Adipocyte (in vitro differentiated cells): ENCODE data around the gene VMP1.
A peak's percentile ranks its signal among the peaks of the same experiment; 100 is the strongest.
"Not testable (repeated sequence)": the region's sequence is repeated elsewhere in the genome, so short reads cannot be mapped to it uniquely, and the experiment has no call there.

Source experiments
- DNase-seq: peaks from one replicate; pipeline ENCODE4 v3.0.0-alpha.2; 2015; ENCODE audit warnings: low read depth
- H3K27me3 ChIP-seq: replicated peaks from 2 replicates; pipeline ENCODE4 v1.7.0; 2013; ENCODE audit warnings: mild to moderate bottlenecking, low read length, moderate library complexity; ENCODE audit not compliant: control insufficient read depth, insufficient read depth
- H3K36me3 ChIP-seq: 2 replicates; pipeline ENCODE4 v1.7.0; 2013; ENCODE audit warnings: low read length, mild to moderate bottlenecking, moderate library complexity; ENCODE audit not compliant: control insufficient read depth, insufficient read depth, severe bottlenecking
- H3K4me1 ChIP-seq: 2 replicates; pipeline ENCODE4 v1.7.0; 2013; ENCODE audit warnings: mild to moderate bottlenecking, low read length, moderate library complexity; ENCODE audit not compliant: control insufficient read depth, insufficient read depth
- H3K4me3 ChIP-seq: 2 replicates; pipeline ENCODE4 v1.7.0; 2013; ENCODE audit warnings: mild to moderate bottlenecking, low read length, moderate library complexity
- H3K9ac ChIP-seq: 2 replicates; pipeline ENCODE4 v1.7.0; 2013; ENCODE audit warnings: mild to moderate bottlenecking, low read length, moderate library complexity
- H3K9me3 ChIP-seq: 2 replicates; pipeline ENCODE4 v1.7.0; 2013; ENCODE audit warnings: mild to moderate bottlenecking, low read length, moderate library complexity; ENCODE audit not compliant: control insufficient read depth

VMP1 gene

GRCh38 chr17:59777033-59777432 lies 69.6 kb downstream of the VMP1 start:
- Histone ChIP-seq H3K9ac (no peak overlapping the region), H3K36me3 (peaks cover 53% of the 10 kb centered on the region)

GRCh38 chr17:59778996-59779395 lies 71.5 kb downstream of the VMP1 start:
- H3K36me3 ChIP-seq, result peaks cover 47% of the 10 kb centered on the region
- no peak for DNase-seq
- no peaks in the 10 kb centered on the region for H3K9me3 ChIP-seq
- H3K4me1 ChIP-seq, result peaks cover 13% of the 10 kb centered on the region
- no peak overlapping the region for H3K9ac ChIP-seq
- no peaks in the 10 kb centered on the region for H3K27me3 ChIP-seq
- H3K4me3 ChIP-seq, result no peak overlapping the region

More at GRCh38 chr17:59777033-59777432, 69.6 kb downstream of the VMP1 start:
- Histone ChIP-seq H3K9me3 (no peaks in the 10 kb centered on the region), H3K4me1 (no peaks in the 10 kb centered on the region), H3K27me3 (no peaks in the 10 kb centered on the region), H3K4me3 (no peak overlapping the region)
- no peak for DNase-seq

- Histone ChIP-seq H3K4me1 (peaks cover 18% of the 10 kb centered on the region), H3K27me3 (no peaks in the 10 kb centered on the region), H3K36me3 (peaks cover 41% of the 10 kb centered on the region), H3K4me3 (no peak overlapping the region), H3K9ac (no peak overlapping the region), H3K9me3 (no peaks in the 10 kb centered on the region)
- DNase-seq, result no peak
Measured at GRCh38 chr17:59779521-59779920, 72.1 kb downstream of the VMP1 start.

- H3K4me3 ChIP-seq, H3K27me3 ChIP-seq, DNase-seq, H3K9me3 ChIP-seq, H3K9ac ChIP-seq: not testable (repeated sequence)
- Histone ChIP-seq H3K36me3 (peaks cover 37% of the 10 kb centered on the region), H3K4me1 (peaks cover 29% of the 10 kb centered on the region)
Measured at GRCh38 chr17:59780548-59780947, 73.1 kb downstream of the VMP1 start.

GRCh38 chr17:59783221-59784047 lies 76.0 kb downstream of the VMP1 start:
- H3K4me1 ChIP-seq, result peaks cover 56% of the 10 kb centered on the region
- H3K4me3 ChIP-seq, result no peak overlapping the region
- H3K27me3 ChIP-seq, result no peaks in the 10 kb centered on the region
- H3K9me3 ChIP-seq, result no peaks in the 10 kb centered on the region
- DNase-seq, result peak; percentile 67
- H3K9ac ChIP-seq, result peak overlapping the region; percentile 89
- H3K36me3 ChIP-seq, result peaks cover 14% of the 10 kb centered on the region

GRCh38 chr17:59785091-59785799 lies 77.8 kb downstream of the VMP1 start:
- Histone ChIP-seq H3K4me1 (peaks cover 56% of the 10 kb centered on the region), H3K9me3 (no peaks in the 10 kb centered on the region)
- DNase-seq, result peak; percentile 63

GRCh38 chr17:59786213-59786535 lies 78.7 kb downstream of the VMP1 start:
- H3K4me3 ChIP-seq, result peak overlapping the region; percentile 63
- H3K9me3 ChIP-seq, result no peaks in the 10 kb centered on the region
- DNase-seq, result no peak
- H3K27me3 ChIP-seq, result no peaks in the 10 kb centered on the region
- peaks cover 61% of the 10 kb centered on the region for H3K4me1 ChIP-seq
- peaks cover 2% of the 10 kb centered on the region for H3K36me3 ChIP-seq
- peak overlapping the region; percentile 89 for H3K9ac ChIP-seq

More at GRCh38 chr17:59785091-59785799, 77.8 kb downstream of the VMP1 start:
- H3K4me3 ChIP-seq, result peak overlapping the region; percentile 63
- peak overlapping the region; percentile 89 for H3K9ac ChIP-seq
- H3K27me3 ChIP-seq, result no peaks in the 10 kb centered on the region
- peaks cover 5% of the 10 kb centered on the region for H3K36me3 ChIP-seq

- Histone ChIP-seq H3K9me3 (no peaks in the 10 kb centered on the region), H3K4me3 (peak overlapping the region; percentile 63), H3K27me3 (no peaks in the 10 kb centered on the region), H3K9ac (peak overlapping the region; percentile 89), H3K4me1 (peaks cover 65% of the 10 kb centered on the region), H3K36me3 (no peaks in the 10 kb centered on the region)
- DNase-seq, result peak; percentile 97
Measured at GRCh38 chr17:59786536-59787319, 79.3 kb downstream of the VMP1 start.

GRCh38 chr17:59789849-59790248 lies 82.4 kb downstream of the VMP1 start:
- not testable (repeated sequence) for H3K36me3 ChIP-seq, H3K9me3 ChIP-seq, DNase-seq, H3K4me3 ChIP-seq, H3K27me3 ChIP-seq, H3K9ac ChIP-seq
- peaks cover 50% of the 10 kb centered on the region for H3K4me1 ChIP-seq

GRCh38 chr17:59790418-59790817 lies 83.0 kb downstream of the VMP1 start:
- H3K27me3 ChIP-seq, H3K36me3 ChIP-seq, H3K4me3 ChIP-seq, H3K9me3 ChIP-seq, DNase-seq: not testable (repeated sequence)
- Histone ChIP-seq H3K9ac (peak overlapping the region; percentile 61), H3K4me1 (peaks cover 44% of the 10 kb centered on the region)

GRCh38 chr17:59790910-59791309 lies 83.5 kb downstream of the VMP1 start:
- H3K27me3 ChIP-seq, result no peaks in the 10 kb centered on the region
- peak; percentile 66 for DNase-seq
- H3K4me3 ChIP-seq, result no peak overlapping the region
- no peaks in the 10 kb centered on the region for H3K9me3 ChIP-seq
- H3K9ac ChIP-seq, result peak overlapping the region; percentile 61
- no peaks in the 10 kb centered on the region for H3K36me3 ChIP-seq
- peaks cover 39% of the 10 kb centered on the region for H3K4me1 ChIP-seq
